ENCODE measurements around the gene FGFBP3.

DNA sequence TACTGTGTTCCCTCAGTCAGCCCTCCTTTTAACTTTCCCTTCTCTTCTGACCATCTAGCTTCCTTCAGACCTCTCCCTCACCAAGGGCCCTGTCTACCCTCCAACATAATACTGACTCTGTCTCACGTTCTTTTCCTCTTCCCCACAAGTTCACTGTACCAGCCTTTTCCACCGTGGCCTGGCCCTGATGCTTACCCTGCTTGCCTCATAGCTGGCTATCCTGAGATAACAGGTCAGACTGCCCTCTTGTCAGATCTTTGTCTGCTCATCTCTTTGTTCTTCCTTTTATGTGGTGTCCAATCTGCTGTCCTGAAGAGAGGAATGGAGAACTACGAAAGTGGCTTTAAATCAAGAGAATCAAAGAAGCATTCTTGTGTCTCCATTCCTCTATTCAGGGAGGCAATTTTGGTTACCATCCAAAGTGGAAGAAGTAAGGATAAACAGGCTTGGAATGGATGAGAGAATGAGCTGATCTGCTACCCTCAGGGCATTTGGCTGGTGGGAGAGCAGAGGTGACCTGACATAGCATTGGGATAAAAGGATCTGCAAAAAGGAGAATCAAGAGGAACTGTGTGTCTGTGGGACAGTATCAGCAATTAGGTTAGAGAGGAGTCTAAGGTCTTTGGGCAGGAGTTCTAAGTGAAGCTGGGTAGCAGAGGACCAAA lies 22.4 kb upstream of the FGFBP3 start:
- no peak for TF ChIP-seq POLR2A (IDR thresholded peaks at IDR 0.05; ENCODE audit: low read depth, low read length)
- TF ChIP-seq, protein P1, sequence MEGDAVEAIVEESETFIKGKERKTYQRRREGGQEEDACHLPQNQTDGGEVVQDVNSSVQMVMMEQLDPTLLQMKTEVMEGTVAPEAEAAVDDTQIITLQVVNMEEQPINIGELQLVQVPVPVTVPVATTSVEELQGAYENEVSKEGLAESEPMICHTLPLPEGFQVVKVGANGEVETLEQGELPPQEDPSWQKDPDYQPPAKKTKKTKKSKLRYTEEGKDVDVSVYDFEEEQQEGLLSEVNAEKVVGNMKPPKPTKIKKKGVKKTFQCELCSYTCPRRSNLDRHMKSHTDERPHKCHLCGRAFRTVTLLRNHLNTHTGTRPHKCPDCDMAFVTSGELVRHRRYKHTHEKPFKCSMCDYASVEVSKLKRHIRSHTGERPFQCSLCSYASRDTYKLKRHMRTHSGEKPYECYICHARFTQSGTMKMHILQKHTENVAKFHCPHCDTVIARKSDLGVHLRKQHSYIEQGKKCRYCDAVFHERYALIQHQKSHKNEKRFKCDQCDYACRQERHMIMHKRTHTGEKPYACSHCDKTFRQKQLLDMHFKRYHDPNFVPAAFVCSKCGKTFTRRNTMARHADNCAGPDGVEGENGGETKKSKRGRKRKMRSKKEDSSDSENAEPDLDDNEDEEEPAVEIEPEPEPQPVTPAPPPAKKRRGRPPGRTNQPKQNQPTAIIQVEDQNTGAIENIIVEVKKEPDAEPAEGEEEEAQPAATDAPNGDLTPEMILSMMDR (IDR thresholded peaks at IDR 0.05; ENCODE audit: extremely low read depth in 1 of 2, insufficient read depth in 1 of 2, low read depth in 1 of 2, low read length in 2 of 2) = no peak
- no peak for TF ChIP-seq POLR2AphosphoS5 (IDR thresholded peaks at IDR 0.05; ENCODE audit: insufficient read depth, low read depth, low read length)
- TF ChIP-seq EZH2 (IDR thresholded peaks at IDR 0.05; ENCODE audit: borderline replicate concordance, low read depth, low read length, severe bottlenecking) = no peak
- TF ChIP-seq FOS (IDR thresholded peaks at IDR 0.05; ENCODE audit: borderline replicate concordance, insufficient read depth, low read length) = no peak
- TF ChIP-seq GATA2 (IDR thresholded peaks at IDR 0.05; ENCODE audit: insufficient read depth, insufficient read length, low read depth, low read length) = no peak
- no peak for TF ChIP-seq MYC (IDR thresholded peaks at IDR 0.05; ENCODE audit: low read depth, low read length)
- no peak for TF ChIP-seq JUN (IDR thresholded peaks at IDR 0.05; ENCODE audit: borderline replicate concordance, insufficient read depth, insufficient read length, low read depth)

Measured in endothelial cell of umbilical vein (primary cell).